Superior temporal gyrus (tissue), 1 donor: ENCODE data around the gene ZIC2.

ENCODE experiments used
- DNase-seq: peaks from one replicate; pipeline ENCODE4 v3.0.0-alpha.2; 2016; ENCODE audit errors: extremely low spot score

ZIC2 gene

GRCh38 chr13:99974296-99974938 lies 7.2 kb upstream of the ZIC2 start:
- no peak for DNase-seq

- DNase-seq: no peak
Observed at GRCh38 chr13:99974939-99975561, 6.5 kb upstream of the ZIC2 start.

GRCh38 chr13:99975626-99976025 lies 6.0 kb upstream of the ZIC2 start:
- DNase-seq: no peak

- no peak for DNase-seq
Observed at GRCh38 chr13:99976575-99976974, 5.0 kb upstream of the ZIC2 start.

GRCh38 chr13:99977334-99977911 lies 4.2 kb upstream of the ZIC2 start:
- no peak for DNase-seq

- no peak for DNase-seq
Observed at GRCh38 chr13:99977912-99978798, 3.4 kb upstream of the ZIC2 start.

- DNase-seq: no peak
Observed at GRCh38 chr13:99978799-99979452, 2.7 kb upstream of the ZIC2 start.

- DNase-seq: no peak
Observed at GRCh38 chr13:99979453-99980200, 2.0 kb upstream of the ZIC2 start.

- DNase-seq: no peak
Observed at GRCh38 chr13:99980201-99980823, 1.3 kb upstream of the ZIC2 start.

- no peak for DNase-seq
Observed at GRCh38 chr13:99980824-99981734, 505 bp upstream of the ZIC2 start.

- no peak for DNase-seq
Observed at GRCh38 chr13:99982036-99982730, 599 bp downstream of the ZIC2 start.

GRCh38 chr13:99982731-99983498 lies 1.3 kb downstream of the ZIC2 start:
- DNase-seq: no peak

- no peak for DNase-seq
Observed at GRCh38 chr13:99983499-99984401, 2.2 kb downstream of the ZIC2 start.

- DNase-seq: no peak
Observed at GRCh38 chr13:99984461-99985240, 3.1 kb downstream of the ZIC2 start.

GRCh38 chr13:99985241-99985874 lies 3.8 kb downstream of the ZIC2 start:
- DNase-seq: no peak
